ENCODE data around the gene SPCS2. TPM values are rescaled to one million over a fixed set of nuclear protein-coding genes. Genes with fewer than 3 reads are reported as not detected.
A peak's percentile ranks its signal among the peaks of the same experiment; 100 is the strongest.

Gene SPCS2
- total RNA-seq, 1 donor, result 10.9 TPM

DNA sequence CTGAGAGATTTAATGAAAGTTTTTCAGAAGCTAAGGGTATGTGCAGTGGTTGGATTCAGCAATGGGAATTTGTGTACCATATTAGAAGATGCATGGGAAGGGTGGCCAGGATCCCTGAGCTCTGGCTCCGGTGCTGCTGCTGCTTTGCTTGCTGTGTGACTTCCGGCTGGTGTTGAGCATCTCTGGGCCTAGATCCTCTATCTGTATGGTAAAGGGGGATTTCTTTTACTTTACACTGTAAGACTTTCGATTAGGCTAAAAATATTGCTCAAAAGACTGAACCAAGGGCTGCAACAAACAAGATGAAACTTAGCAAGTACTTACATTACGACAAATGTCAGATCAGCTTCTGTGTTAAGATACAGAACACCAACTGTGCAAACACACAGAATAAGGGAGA is 39.3 kb upstream of the SPCS2 start:
- H3K27me3 ChIP-seq (ENCODE audit: insufficient read depth, low read length), result no peaks in the 10 kb centered on the region
- TF ChIP-seq, protein P1, sequence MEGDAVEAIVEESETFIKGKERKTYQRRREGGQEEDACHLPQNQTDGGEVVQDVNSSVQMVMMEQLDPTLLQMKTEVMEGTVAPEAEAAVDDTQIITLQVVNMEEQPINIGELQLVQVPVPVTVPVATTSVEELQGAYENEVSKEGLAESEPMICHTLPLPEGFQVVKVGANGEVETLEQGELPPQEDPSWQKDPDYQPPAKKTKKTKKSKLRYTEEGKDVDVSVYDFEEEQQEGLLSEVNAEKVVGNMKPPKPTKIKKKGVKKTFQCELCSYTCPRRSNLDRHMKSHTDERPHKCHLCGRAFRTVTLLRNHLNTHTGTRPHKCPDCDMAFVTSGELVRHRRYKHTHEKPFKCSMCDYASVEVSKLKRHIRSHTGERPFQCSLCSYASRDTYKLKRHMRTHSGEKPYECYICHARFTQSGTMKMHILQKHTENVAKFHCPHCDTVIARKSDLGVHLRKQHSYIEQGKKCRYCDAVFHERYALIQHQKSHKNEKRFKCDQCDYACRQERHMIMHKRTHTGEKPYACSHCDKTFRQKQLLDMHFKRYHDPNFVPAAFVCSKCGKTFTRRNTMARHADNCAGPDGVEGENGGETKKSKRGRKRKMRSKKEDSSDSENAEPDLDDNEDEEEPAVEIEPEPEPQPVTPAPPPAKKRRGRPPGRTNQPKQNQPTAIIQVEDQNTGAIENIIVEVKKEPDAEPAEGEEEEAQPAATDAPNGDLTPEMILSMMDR (IDR thresholded peaks at IDR 0.05; ENCODE audit: extremely low read depth, low read depth, low read length), result no peak
- DNase-seq (ENCODE audit: insufficient read length, low spot score, missing footprints), result no peak
- H2AFZ ChIP-seq (ENCODE audit: low read length), result no peak overlapping the region
- H3K4me3 ChIP-seq (ENCODE audit: insufficient read depth, low read length), result no peak overlapping the region
- H3K9me3 ChIP-seq (ENCODE audit: low read depth, low read length), result no peaks in the 10 kb centered on the region
- no peaks in the 10 kb centered on the region for H4K20me1 ChIP-seq (ENCODE audit: insufficient read depth, low read length)
- H3K4me1 ChIP-seq (ENCODE audit: insufficient read depth, low read length), result no peaks in the 10 kb centered on the region
- no peaks in the 10 kb centered on the region for H3K79me2 ChIP-seq (ENCODE audit: insufficient read depth, low read length)
- H3K4me2 ChIP-seq (ENCODE audit: insufficient read depth, low read length), result no peak overlapping the region
- H3K36me3 ChIP-seq (ENCODE audit: insufficient read depth, low read length), result peaks cover 21% of the 10 kb centered on the region
- no peak overlapping the region for H3K27ac ChIP-seq (ENCODE audit: low read depth, low read length)

DNA sequence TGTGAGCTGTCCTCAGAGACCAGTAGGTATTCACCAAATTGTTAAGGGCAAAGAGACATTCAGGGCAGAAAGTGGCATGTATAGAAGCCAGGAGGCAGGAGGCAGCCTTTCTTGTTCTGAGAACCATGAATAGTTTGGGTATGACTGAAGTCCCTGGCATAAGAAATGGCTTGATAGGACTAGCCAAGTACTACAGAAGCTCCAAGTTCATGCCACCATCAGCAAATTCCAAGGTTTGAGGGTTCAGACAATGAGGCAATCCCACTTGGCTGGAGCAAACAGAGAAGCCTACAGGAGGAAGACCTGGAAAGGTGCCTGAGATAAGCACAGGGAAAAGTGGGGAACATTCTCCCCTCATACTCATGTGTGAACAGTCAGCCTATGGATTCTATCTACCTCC is 25.9 kb upstream of the SPCS2 start:
- H3K4me1 ChIP-seq (ENCODE audit: insufficient read depth, low read length), result peaks cover 29% of the 10 kb centered on the region
- TF ChIP-seq, protein P1 (IDR thresholded peaks at IDR 0.05; ENCODE audit: extremely low read depth, low read depth, low read length), result no peak
- peaks cover 4% of the 10 kb centered on the region for H4K20me1 ChIP-seq (ENCODE audit: insufficient read depth, low read length)
- no peaks in the 10 kb centered on the region for H3K27me3 ChIP-seq (ENCODE audit: insufficient read depth, low read length)
- H3K36me3 ChIP-seq (ENCODE audit: insufficient read depth, low read length), result peaks cover 22% of the 10 kb centered on the region
- no peak overlapping the region for H2AFZ ChIP-seq (ENCODE audit: low read length)
- no peak overlapping the region for H3K4me3 ChIP-seq (ENCODE audit: insufficient read depth, low read length)
- no peaks in the 10 kb centered on the region for H3K9me3 ChIP-seq (ENCODE audit: low read depth, low read length)
- H3K79me2 ChIP-seq (ENCODE audit: insufficient read depth, low read length), result no peaks in the 10 kb centered on the region
- H3K4me2 ChIP-seq (ENCODE audit: insufficient read depth, low read length), result no peak overlapping the region
- DNase-seq (ENCODE audit: insufficient read length, low spot score, missing footprints), result no peak
- no peak overlapping the region for H3K27ac ChIP-seq (ENCODE audit: low read depth, low read length)

DNA sequence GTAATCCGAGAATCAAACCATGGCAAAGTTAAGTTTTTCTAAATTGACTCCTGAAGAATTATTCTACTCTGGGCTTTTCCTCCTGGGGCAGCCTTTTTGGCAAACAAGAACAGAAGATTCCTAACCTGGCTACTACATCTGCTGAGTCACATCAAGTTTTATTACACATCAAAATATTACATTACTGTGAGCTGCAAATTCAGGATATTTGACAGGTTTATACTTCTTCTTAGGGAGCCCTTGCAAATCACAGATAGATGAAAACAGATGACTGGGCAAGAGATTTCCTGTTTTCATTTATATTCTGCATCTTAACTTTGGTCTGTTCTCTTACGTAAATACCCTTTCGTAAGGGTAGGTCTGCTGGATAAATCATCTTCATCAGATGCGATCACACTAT is 23.8 kb upstream of the SPCS2 start:
- H3K27ac ChIP-seq (ENCODE audit: low read depth, low read length), result peak overlapping the region; percentile 35
- H3K36me3 ChIP-seq (ENCODE audit: insufficient read depth, low read length), result peaks cover 12% of the 10 kb centered on the region
- H3K4me2 ChIP-seq (ENCODE audit: insufficient read depth, low read length), result peak overlapping the region; percentile 29
- H3K79me2 ChIP-seq (ENCODE audit: insufficient read depth, low read length), result no peaks in the 10 kb centered on the region
- H3K27me3 ChIP-seq (ENCODE audit: insufficient read depth, low read length), result no peaks in the 10 kb centered on the region
- TF ChIP-seq, protein P1 (IDR thresholded peaks at IDR 0.05; ENCODE audit: extremely low read depth, low read depth, low read length), result no peak
- peaks cover 29% of the 10 kb centered on the region for H3K4me1 ChIP-seq (ENCODE audit: insufficient read depth, low read length)
- H4K20me1 ChIP-seq (ENCODE audit: insufficient read depth, low read length), result peaks cover 7% of the 10 kb centered on the region
- no peak overlapping the region for H3K4me3 ChIP-seq (ENCODE audit: insufficient read depth, low read length)
- no peaks in the 10 kb centered on the region for H3K9me3 ChIP-seq (ENCODE audit: low read depth, low read length)
- no peak overlapping the region for H2AFZ ChIP-seq (ENCODE audit: low read length)
- no peak for DNase-seq (ENCODE audit: insufficient read length, low spot score, missing footprints)

DNA sequence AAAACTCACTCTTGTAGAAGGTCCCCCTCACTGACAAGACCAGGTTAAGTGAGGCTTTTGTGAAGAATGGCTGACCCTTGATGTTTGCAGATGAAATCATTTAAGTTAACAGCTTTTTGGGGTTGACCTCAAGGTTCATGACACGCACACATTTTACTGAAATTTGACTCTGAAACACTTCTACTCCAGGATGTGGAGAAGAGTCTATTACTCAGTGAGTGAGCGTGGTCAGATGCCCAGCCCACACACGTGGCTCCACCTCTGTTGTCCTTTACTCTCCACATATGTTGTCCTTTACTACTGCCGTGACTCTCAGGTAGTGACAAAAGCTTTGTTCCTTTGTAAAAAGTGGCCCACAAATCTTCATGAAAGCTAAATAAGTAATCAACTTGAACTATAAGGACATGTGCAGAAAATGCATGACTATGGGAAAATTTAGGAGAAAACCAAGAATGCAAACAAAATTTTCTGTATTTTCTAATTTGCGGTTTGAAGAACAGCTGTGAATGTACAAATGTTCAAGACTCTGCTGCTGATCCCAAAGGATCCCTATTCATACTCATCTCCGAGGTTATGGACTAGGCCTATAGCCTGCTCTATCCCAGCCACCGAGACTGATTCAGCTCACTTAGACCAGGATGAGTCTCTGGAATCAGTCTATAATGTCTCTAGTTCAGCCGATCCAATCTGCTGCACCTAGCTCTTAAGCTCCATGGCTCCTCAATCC is 22.6 kb upstream of the SPCS2 start:
- Histone ChIP-seq H3K27ac (ENCODE audit: low read depth, low read length) (peak overlapping the region; percentile 35), H3K27me3 (ENCODE audit: insufficient read depth, low read length) (no peaks in the 10 kb centered on the region), H3K9me3 (ENCODE audit: low read depth, low read length) (no peaks in the 10 kb centered on the region), H3K4me3 (ENCODE audit: insufficient read depth, low read length) (no peak overlapping the region), H3K79me2 (ENCODE audit: insufficient read depth, low read length) (no peaks in the 10 kb centered on the region), H3K4me1 (ENCODE audit: insufficient read depth, low read length) (peaks cover 29% of the 10 kb centered on the region), H3K4me2 (ENCODE audit: insufficient read depth, low read length) (peak overlapping the region; percentile 24), H2AFZ (ENCODE audit: low read length) (no peak overlapping the region), H3K36me3 (ENCODE audit: insufficient read depth, low read length) (peaks cover 4% of the 10 kb centered on the region), H4K20me1 (ENCODE audit: insufficient read depth, low read length) (peaks cover 7% of the 10 kb centered on the region)
- TF ChIP-seq, protein P1 (IDR thresholded peaks at IDR 0.05; ENCODE audit: extremely low read depth, low read depth, low read length), result no peak
- no peak for DNase-seq (ENCODE audit: insufficient read length, low spot score, missing footprints)

Data from osteoblast (primary cell).